NB4 (cell line): ENCODE results near the gene KLHL2.
A peak's percentile ranks its signal among the peaks of the same experiment; 100 is the strongest.

ENCODE experiments used
- POLR2A ChIP-seq: IDR thresholded peaks from 2 replicates; pipeline ENCODE4 v1.6.1; 2011; ENCODE audit warnings: mild to moderate bottlenecking; ENCODE audit not compliant: insufficient read length; ENCODE audit errors: extremely low read depth
- TF ChIP-seq, protein P1 (sequence below): IDR thresholded peaks from one replicate; pipeline ENCODE4 v1.5.1; 2012; ENCODE audit warnings: low read depth, low read length

DNA sequence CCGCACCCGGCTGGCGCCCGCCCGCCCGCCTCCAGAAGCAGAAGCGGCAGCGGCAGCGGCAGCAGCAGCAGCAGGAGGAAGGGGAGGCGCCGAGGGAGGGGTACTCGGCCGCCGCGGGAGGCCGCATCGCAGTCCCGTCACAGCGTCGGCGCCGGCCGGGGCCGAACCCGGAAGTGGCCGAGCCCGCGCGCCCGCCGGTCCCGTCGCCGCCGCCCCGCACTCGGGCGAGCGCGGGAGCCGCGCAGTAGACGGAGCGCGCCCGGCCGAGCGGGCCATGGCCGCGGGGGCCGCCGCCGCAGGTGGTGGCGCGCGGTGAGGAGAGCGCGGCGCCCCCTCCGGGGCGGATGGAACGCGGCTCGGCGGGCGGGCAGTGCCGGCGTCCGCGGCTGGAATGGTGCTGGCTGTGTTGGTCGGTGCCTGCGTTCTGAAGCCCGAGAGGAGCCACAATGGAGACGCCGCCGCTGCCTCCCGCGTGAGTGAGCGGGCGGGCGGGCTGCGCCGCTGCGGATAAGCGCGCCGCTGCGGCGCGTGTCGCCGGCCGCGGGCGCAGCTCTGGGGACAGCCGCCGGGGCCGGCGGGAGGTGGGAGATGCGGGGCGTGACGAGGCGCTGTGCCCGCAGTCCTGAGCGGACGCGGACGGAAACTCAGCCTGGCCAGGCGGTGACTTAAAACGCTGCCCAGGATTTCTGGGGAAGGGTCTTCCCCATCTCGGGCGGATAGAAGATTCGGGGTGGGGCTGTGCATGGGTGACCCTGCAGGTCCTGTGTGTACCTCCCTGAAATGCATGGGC is at the start of gene KLHL2:
- TF ChIP-seq, protein P1, sequence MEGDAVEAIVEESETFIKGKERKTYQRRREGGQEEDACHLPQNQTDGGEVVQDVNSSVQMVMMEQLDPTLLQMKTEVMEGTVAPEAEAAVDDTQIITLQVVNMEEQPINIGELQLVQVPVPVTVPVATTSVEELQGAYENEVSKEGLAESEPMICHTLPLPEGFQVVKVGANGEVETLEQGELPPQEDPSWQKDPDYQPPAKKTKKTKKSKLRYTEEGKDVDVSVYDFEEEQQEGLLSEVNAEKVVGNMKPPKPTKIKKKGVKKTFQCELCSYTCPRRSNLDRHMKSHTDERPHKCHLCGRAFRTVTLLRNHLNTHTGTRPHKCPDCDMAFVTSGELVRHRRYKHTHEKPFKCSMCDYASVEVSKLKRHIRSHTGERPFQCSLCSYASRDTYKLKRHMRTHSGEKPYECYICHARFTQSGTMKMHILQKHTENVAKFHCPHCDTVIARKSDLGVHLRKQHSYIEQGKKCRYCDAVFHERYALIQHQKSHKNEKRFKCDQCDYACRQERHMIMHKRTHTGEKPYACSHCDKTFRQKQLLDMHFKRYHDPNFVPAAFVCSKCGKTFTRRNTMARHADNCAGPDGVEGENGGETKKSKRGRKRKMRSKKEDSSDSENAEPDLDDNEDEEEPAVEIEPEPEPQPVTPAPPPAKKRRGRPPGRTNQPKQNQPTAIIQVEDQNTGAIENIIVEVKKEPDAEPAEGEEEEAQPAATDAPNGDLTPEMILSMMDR: no peak
- peak; percentile 36 for TF ChIP-seq POLR2A
